Progenitor cell of endocrine pancreas (in vitro differentiated cells): Measurements from ENCODE around the gene CHMP1B. TPM values are rescaled to one million over a fixed set of nuclear protein-coding genes. Genes with fewer than 3 reads are reported as not detected.

ENCODE experiments used
- DNase-seq: peaks from one replicate; pipeline ENCODE4 v3.0.0; 2021; ENCODE audit warnings: low spot score; ENCODE audit not compliant: unreplicated experiment
- H3K27ac Mint-ChIP-seq: 2 replicates; pipeline ENCODE4 v1.8.0; 2021; ENCODE audit warnings: mild to moderate bottlenecking, moderate library complexity, mixed read lengths
- H3K27me3 Mint-ChIP-seq: 2 replicates; pipeline ENCODE4 v1.8.0; 2021; ENCODE audit warnings: mixed read lengths
- H3K36me3 Mint-ChIP-seq: 2 replicates; pipeline ENCODE4 v1.8.0; 2022; ENCODE audit warnings: mixed read lengths; ENCODE audit not compliant: insufficient read depth
- H3K4me1 Mint-ChIP-seq: 2 replicates; pipeline ENCODE4 v1.8.0; 2021; ENCODE audit warnings: low read depth, mixed read lengths
- H3K4me3 Mint-ChIP-seq: 2 replicates; pipeline ENCODE4 v1.8.0; 2021; ENCODE audit warnings: low read depth, mild to moderate bottlenecking, moderate library complexity, mixed read lengths
- H3K9me3 Mint-ChIP-seq: 2 replicates; pipeline ENCODE4 v1.8.0; 2021; ENCODE audit warnings: low read depth, mixed read lengths
- CTCF ChIP-seq: fragments of 200-600 bp; sonication (generic); IDR thresholded peaks from one replicate; pipeline ENCODE4 v1.5.0; 2021; ENCODE audit warnings: antibody characterized with exemption, mild to moderate bottlenecking; ENCODE audit not compliant: unreplicated experiment
- total RNA-seq: library from RNA; stranded (reverse); gene quantifications from 2 replicates; pipeline ENCODE4 v1.2.1, GENCODE V29; 2021

Gene CHMP1B
- total RNA-seq, 1 donor from 2014 or later: 48.3 TPM

- DNase-seq: no peak
- Mint-ChIP-seq H3K27me3 (no peaks in the 10 kb centered on the region), H3K27ac (no peak overlapping the region), H3K36me3 (no peaks in the 10 kb centered on the region), H3K4me1 (peaks cover 4% of the 10 kb centered on the region), H3K4me3 (no peak overlapping the region), H3K9me3 (no peaks in the 10 kb centered on the region)
- TF ChIP-seq CTCF: no peak
Measured at GRCh38 chr18:11823545-11823944, 27.7 kb upstream of the CHMP1B start.

GRCh38 chr18:11826836-11827235, 24.4 kb upstream of the CHMP1B start:
- DNase-seq: no peak
- H3K27me3 Mint-ChIP-seq: no peaks in the 10 kb centered on the region
- H3K36me3 Mint-ChIP-seq: no peaks in the 10 kb centered on the region
- H3K9me3 Mint-ChIP-seq: peaks cover 4% of the 10 kb centered on the region
- peaks cover 2% of the 10 kb centered on the region for H3K4me1 Mint-ChIP-seq
- no peak overlapping the region for H3K4me3 Mint-ChIP-seq
- TF ChIP-seq CTCF: no peak
- H3K27ac Mint-ChIP-seq: no peak overlapping the region

- Mint-ChIP-seq H3K9me3 (peaks cover 4% of the 10 kb centered on the region), H3K4me1 (no peaks in the 10 kb centered on the region), H3K27ac (peak overlapping the region; percentile 31), H3K36me3 (no peaks in the 10 kb centered on the region), H3K27me3 (no peaks in the 10 kb centered on the region), H3K4me3 (no peak overlapping the region)
- no peak for TF ChIP-seq CTCF
- DNase-seq: no peak
Measured at GRCh38 chr18:11828786-11829432, 22.3 kb upstream of the CHMP1B start.

GRCh38 chr18:11830585-11830984, 20.6 kb upstream of the CHMP1B start:
- no peak overlapping the region for H3K4me3 Mint-ChIP-seq
- H3K27me3 Mint-ChIP-seq: no peaks in the 10 kb centered on the region
- H3K9me3 Mint-ChIP-seq: peaks cover 4% of the 10 kb centered on the region
- DNase-seq: no peak
- H3K4me1 Mint-ChIP-seq: no peaks in the 10 kb centered on the region
- H3K27ac Mint-ChIP-seq: no peak overlapping the region
- no peaks in the 10 kb centered on the region for H3K36me3 Mint-ChIP-seq
- TF ChIP-seq CTCF: no peak

GRCh38 chr18:11831921-11832320, 19.3 kb upstream of the CHMP1B start:
- no peak overlapping the region for H3K27ac Mint-ChIP-seq
- peaks cover 4% of the 10 kb centered on the region for H3K9me3 Mint-ChIP-seq
- no peaks in the 10 kb centered on the region for H3K4me1 Mint-ChIP-seq
- no peak overlapping the region for H3K4me3 Mint-ChIP-seq
- no peaks in the 10 kb centered on the region for H3K36me3 Mint-ChIP-seq
- DNase-seq: no peak
- no peak for TF ChIP-seq CTCF
- H3K27me3 Mint-ChIP-seq: no peaks in the 10 kb centered on the region
